ENCODE measurements around the gene HAUS8.

DNA sequence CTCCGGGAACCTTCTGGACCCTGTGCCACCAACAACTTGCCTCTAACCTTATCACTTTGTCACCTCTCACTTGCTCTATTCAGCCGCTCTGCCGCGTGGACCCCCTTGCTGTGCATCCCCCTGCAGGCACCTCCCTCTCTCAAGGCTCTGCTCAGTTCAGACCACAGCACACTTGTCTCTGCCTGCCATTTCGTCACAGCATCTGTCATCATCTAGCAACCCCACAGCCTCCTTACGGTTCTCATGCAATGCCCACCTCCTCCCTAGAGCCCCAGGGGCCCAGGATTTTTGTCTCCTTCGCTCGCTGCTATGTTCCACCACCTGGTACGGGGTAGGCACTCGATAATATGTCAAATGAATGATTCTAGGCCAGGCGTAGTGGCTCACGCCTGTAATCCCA is 4.8 kb downstream of the HAUS8 start:
- TF ChIP-seq CTCF (IDR thresholded peaks at IDR 0.05; ENCODE audit: low read depth, low read length) (no peak), POLR2A (IDR thresholded peaks at IDR 0.05; ENCODE audit: extremely low read depth, insufficient read length) (no peak)

All from NB4 (cell line).